Measurements from ENCODE around the gene SPNS2.

SPNS2 gene

GRCh38 chr17:4536742-4537411 lies 38.2 kb downstream of the SPNS2 start:
- ChIA-PET CTCF (interaction anchor here (1.5 kb wide), 1 partner anchor 28 kb away, joined by 4 read pairs; no protein-coding TSS in a partner anchor), POLR2A (no interaction called here)
- no peak for DNase-seq (ENCODE audit: extremely low spot score)
- no peak for TF ChIP-seq CTCF (IDR thresholded peaks at IDR 0.05; ENCODE audit: control extremely low read depth, extremely low read depth, low read depth, missing control alignments)

GRCh38 chr17:4537451-4538235 lies 39.0 kb downstream of the SPNS2 start:
- CTCF ChIA-PET, result interaction anchor here (1.3 to 1.5 kb wide), 2 partner anchors 28 to 117 kb away, joined by 3 to 4 read pairs; no protein-coding TSS in a partner anchor
- no peak for DNase-seq (ENCODE audit: extremely low spot score)
- TF ChIP-seq CTCF (IDR thresholded peaks at IDR 0.05; ENCODE audit: control extremely low read depth, extremely low read depth, low read depth, missing control alignments), result no peak
- POLR2A ChIA-PET, result interaction anchor here (0.6 kb wide), 1 partner anchor 9 kb away, joined by 3 read pairs; no protein-coding TSS in a partner anchor

GRCh38 chr17:4538236-4539002 lies 39.7 kb downstream of the SPNS2 start:
- ChIA-PET POLR2A (interaction anchor here (0.6 kb wide), 2 partner anchors 9 to 532 kb away, joined by 3 to 4 read pairs; no protein-coding TSS in a partner anchor), CTCF (interaction anchor here (0.9 to 1.5 kb wide), 3 partner anchors 11 to 118 kb away, joined by 3 to 4 read pairs (median 3); no protein-coding TSS in a partner anchor)
- DNase-seq (ENCODE audit: extremely low spot score), result no peak
- TF ChIP-seq CTCF (IDR thresholded peaks at IDR 0.05; ENCODE audit: control extremely low read depth, extremely low read depth, low read depth, missing control alignments), result no peak

GRCh38 chr17:4539025-4539424 lies 40.3 kb downstream of the SPNS2 start:
- CTCF ChIA-PET, result interaction anchor here (0.9 to 1.3 kb wide), 2 partner anchors 11 to 118 kb away, joined by 3 read pairs; no protein-coding TSS in a partner anchor
- no peak for TF ChIP-seq CTCF (IDR thresholded peaks at IDR 0.05; ENCODE audit: control extremely low read depth, extremely low read depth, low read depth, missing control alignments)

GRCh38 chr17:4539576-4540223 lies 41.0 kb downstream of the SPNS2 start:
- POLR2A ChIA-PET, result no interaction called here
- CTCF ChIA-PET, result interaction anchor here (0.9 kb wide), 1 partner anchor 12 kb away, joined by 3 read pairs; no protein-coding TSS in a partner anchor
- no peak for TF ChIP-seq CTCF (IDR thresholded peaks at IDR 0.05; ENCODE audit: control extremely low read depth, extremely low read depth, low read depth, missing control alignments)
- DNase-seq (ENCODE audit: extremely low spot score), result no peak

More at GRCh38 chr17:4539025-4539424, 40.3 kb downstream of the SPNS2 start:
- POLR2A ChIA-PET, result interaction anchor here (0.6 kb wide), 1 partner anchor 532 kb away, joined by 4 read pairs; no protein-coding TSS in a partner anchor
- DNase-seq (ENCODE audit: extremely low spot score), result no peak

All from GM10248 (cell line).